Pons (tissue), 1 donor: ENCODE data around the gene ARFGAP3.
"Not testable (repeated sequence)": the region's sequence is repeated elsewhere in the genome, so short reads cannot be mapped to it uniquely, and the experiment has no call there.

Experiments used
- DNase-seq: peaks from one replicate; pipeline ENCODE4 v3.0.0-alpha.2; 2016; ENCODE audit warnings: low spot score

The ARFGAP3 gene

GRCh38 chr22:42768385-42769035, 88.6 kb downstream of the ARFGAP3 start:
- DNase-seq: no peak

- no peak for DNase-seq
Measured at GRCh38 chr22:42766860-42767259, 90.2 kb downstream of the ARFGAP3 start.

- DNase-seq: no peak
Measured at GRCh38 chr22:42764895-42765363, 92.1 kb downstream of the ARFGAP3 start.

GRCh38 chr22:42763965-42764480, 93.0 kb downstream of the ARFGAP3 start:
- DNase-seq: no peak

- DNase-seq: no peak
Measured at GRCh38 chr22:42760806-42761565, 96.1 kb downstream of the ARFGAP3 start.

- DNase-seq: no peak
Measured at GRCh38 chr22:42758931-42759629, 98.0 kb downstream of the ARFGAP3 start.

GRCh38 chr22:42755553-42755952, 101.5 kb downstream of the ARFGAP3 start:
- not testable (repeated sequence) for DNase-seq

- DNase-seq: not testable (repeated sequence)
Measured at GRCh38 chr22:42755121-42755520, 102.0 kb downstream of the ARFGAP3 start.

GRCh38 chr22:42754658-42755057, 102.4 kb downstream of the ARFGAP3 start:
- no peak for DNase-seq

- DNase-seq: no peak
Measured at GRCh38 chr22:42752912-42753311, 104.2 kb downstream of the ARFGAP3 start.

GRCh38 chr22:42752230-42752746, 104.8 kb downstream of the ARFGAP3 start:
- DNase-seq: no peak

GRCh38 chr22:42750421-42750820, 106.7 kb downstream of the ARFGAP3 start:
- not testable (repeated sequence) for DNase-seq

GRCh38 chr22:42747701-42748513, 109.2 kb downstream of the ARFGAP3 start:
- DNase-seq: no peak
